ENCODE measurements around the gene YBX1. TPM values are rescaled to one million over a fixed set of nuclear protein-coding genes. Genes with fewer than 3 reads are reported as not detected.
"Not testable (repeated sequence)": the region's sequence is repeated elsewhere in the genome, so short reads cannot be mapped to it uniquely, and the experiment has no call there.

YBX1 gene
- total and polyA plus RNA-seq, 2 of the 13 experiments (the other 11 are each of a cell fraction or from before 2014, with no cell fraction given) = 339 to 628 TPM

- TF ChIP-seq ZUFSP (CRISPR knock-in tag; IDR thresholded peaks at IDR 0.05; ENCODE audit: borderline replicate concordance) = no peak
- TF ChIP-seq RFXAP (CRISPR knock-in tag; IDR thresholded peaks at IDR 0.05; ENCODE audit: borderline replicate concordance) = no peak
- TF ChIP-seq ZNF317 (CRISPR knock-in tag; IDR thresholded peaks at IDR 0.05) = no peak
These were observed 67.8 kb downstream of the YBX1 start (continued) for GRCh38 chr1:42750041-42750440.

- H4K20me1 ChIP-seq (ENCODE audit: insufficient read depth, low read length); FAIRE-seq; in situ Hi-C loops (cut with HindIII; ENCODE audit: extremely low pct_ligation_motif_present, low pct_unique_long_range_greater_than_20kb); POLR2A ChIA-PET; H2AFZ ChIP-seq (ENCODE audit: low read length); H3K79me2 ChIP-seq (ENCODE audit: insufficient read depth, low read length); ATAC-seq; H3K9me3 ChIP-seq (ENCODE audit: low read length); H3K4me2 ChIP-seq (ENCODE audit: low read depth, low read length); H3K27me3 ChIP-seq (ENCODE audit: control insufficient read depth in 1 of 2, insufficient read depth in 2 of 2, low read length in 2 of 2); CTCF ChIA-PET (ENCODE audit: low intra/inter-chr PET ratio, low total read pairs); DNase-seq (ENCODE audit: low spot score); H3K27ac ChIP-seq (ENCODE audit: extremely low read length, insufficient read depth, low read length); H3K4me3 ChIP-seq (replicated peaks in 1 of 3; ENCODE audit: insufficient read depth in 1 of 3, low read depth in 2 of 3, low read length in 3 of 3); H3K9ac ChIP-seq (ENCODE audit: insufficient read depth, low read depth, low read length); intact Hi-C loops (cut with micrococcal nuclease; ENCODE audit: unreplicated experiment): not testable (repeated sequence)
- TSS peak; percentile 17 for BruUV-seq (replicated peaks)
- peaks cover 19% of the 10 kb centered on the region for H3K4me1 ChIP-seq (ENCODE audit: insufficient read depth, low read length)
- 94% methylated on average over 8 of the region's 8 CpGs for WGBS (ENCODE audit: low lambda C conversion rate)
- peaks cover 46 to 84% of the 10 kb centered on the region in 2 experiments for H3K36me3 ChIP-seq (replicated peaks in 1 of 2; ENCODE audit: control insufficient read depth in 1 of 2, insufficient read depth in 2 of 2, low read length in 2 of 2)
These were observed 69.4 kb downstream of the YBX1 start for GRCh38 chr1:42751511-42752070.

- BruUV-seq (replicated peaks) = no TSS peak
- Histone ChIP-seq H2AFZ (ENCODE audit: low read length) (no peak overlapping the region), H3K4me3 (replicated peaks in 1 of 3; ENCODE audit: insufficient read depth in 1 of 3, low read depth in 2 of 3, low read length in 3 of 3) (no peak overlapping the region), H3K79me2 (ENCODE audit: insufficient read depth, low read length) (no peaks in the 10 kb centered on the region), H3K4me2 (ENCODE audit: low read depth, low read length) (no peak overlapping the region), H3K27ac (ENCODE audit: extremely low read length, insufficient read depth, low read length) (no peak overlapping the region), H4K20me1 (ENCODE audit: insufficient read depth, low read length) (no peaks in the 10 kb centered on the region), H3K9me3 (ENCODE audit: low read length) (no peaks in the 10 kb centered on the region), H3K4me1 (ENCODE audit: insufficient read depth, low read length) (peaks cover 19% of the 10 kb centered on the region), H3K9ac (ENCODE audit: insufficient read depth, low read depth, low read length) (no peak overlapping the region), H3K27me3 (ENCODE audit: control insufficient read depth in 1 of 2, insufficient read depth in 2 of 2, low read length in 2 of 2) (no peaks in the 10 kb centered on the region), H3K36me3 (replicated peaks in 1 of 2; ENCODE audit: control insufficient read depth in 1 of 2, insufficient read depth in 2 of 2, low read length in 2 of 2) (peaks cover 42 to 85% of the 10 kb centered on the region in 2 experiments)
- DNase-seq (ENCODE audit: low spot score) (no peak), ATAC-seq (no peak), FAIRE-seq (no peak)
- CTCF ChIA-PET (ENCODE audit: low intra/inter-chr PET ratio, low total read pairs) = no interaction called here
- no peak for TF ChIP-seq IRF2 (CRISPR knock-in tag; IDR thresholded peaks at IDR 0.05)
- no peak for TF ChIP-seq MXI1 (IDR thresholded peaks at IDR 0.05; ENCODE audit: borderline replicate concordance, low read depth, low read length)
- TF ChIP-seq ZNF432 (CRISPR knock-in tag; IDR thresholded peaks at IDR 0.05; ENCODE audit: borderline replicate concordance) = no peak
- POLR2A ChIA-PET = interaction anchor here (1.1 kb wide), 1 partner anchor 15 kb away, joined by 5 read pairs; the partner anchor contains the start of genes C1orf50 and P3H1
- intact Hi-C loops (cut with micrococcal nuclease; ENCODE audit: unreplicated experiment) = no loop called here
- in situ Hi-C loops (cut with HindIII; ENCODE audit: extremely low pct_ligation_motif_present, low pct_unique_long_range_greater_than_20kb) = no loop called here
- 100% methylated on average over 6 of the region's 6 CpGs for WGBS (ENCODE audit: low lambda C conversion rate)
These were observed 70.1 kb downstream of the YBX1 start for GRCh38 chr1:42752284-42752683.

Data from HepG2 (cell line).